NT2/D1 (cell line): Measurements from ENCODE around the gene NLGN1.

Experiments used
- YY1 ChIP-seq: IDR thresholded peaks from 2 replicates; pipeline ENCODE4 v1.6.1; 2011; ENCODE audit not compliant: insufficient read length, insufficient read depth
- ZNF274 ChIP-seq: IDR thresholded peaks from 2 replicates; pipeline ENCODE4 v1.6.1; 2011; ENCODE audit warnings: mild to moderate bottlenecking, low read depth, low read length

DNA sequence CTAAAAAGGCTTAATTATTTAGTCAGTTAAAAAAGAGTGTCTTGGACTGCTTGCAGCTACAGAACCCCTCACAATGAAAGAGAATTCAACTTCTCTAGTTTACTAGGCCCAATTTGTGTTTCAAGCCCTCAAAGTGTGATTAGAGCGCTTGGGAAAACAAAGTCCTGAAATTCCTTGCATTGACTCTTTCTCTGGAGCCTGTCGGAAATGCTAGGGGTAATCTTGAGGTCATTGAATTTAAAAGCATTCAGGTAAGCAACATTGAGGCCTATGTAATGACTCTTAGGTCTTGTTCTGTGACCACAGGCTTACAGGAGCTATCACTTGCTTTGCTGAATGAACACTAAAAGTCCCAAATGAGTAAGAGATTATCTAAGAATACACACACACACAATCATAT, 186.0 kb downstream of the NLGN1 start:
- no peak for TF ChIP-seq ZNF274
- TF ChIP-seq YY1, result no peak
